Retina (tissue), 1 donor: ENCODE data around the gene DMBX1.

Experiments
- DNase-seq: peaks from one replicate; pipeline ENCODE4 v3.0.0-alpha.2; 2016

DMBX1 gene

DNA sequence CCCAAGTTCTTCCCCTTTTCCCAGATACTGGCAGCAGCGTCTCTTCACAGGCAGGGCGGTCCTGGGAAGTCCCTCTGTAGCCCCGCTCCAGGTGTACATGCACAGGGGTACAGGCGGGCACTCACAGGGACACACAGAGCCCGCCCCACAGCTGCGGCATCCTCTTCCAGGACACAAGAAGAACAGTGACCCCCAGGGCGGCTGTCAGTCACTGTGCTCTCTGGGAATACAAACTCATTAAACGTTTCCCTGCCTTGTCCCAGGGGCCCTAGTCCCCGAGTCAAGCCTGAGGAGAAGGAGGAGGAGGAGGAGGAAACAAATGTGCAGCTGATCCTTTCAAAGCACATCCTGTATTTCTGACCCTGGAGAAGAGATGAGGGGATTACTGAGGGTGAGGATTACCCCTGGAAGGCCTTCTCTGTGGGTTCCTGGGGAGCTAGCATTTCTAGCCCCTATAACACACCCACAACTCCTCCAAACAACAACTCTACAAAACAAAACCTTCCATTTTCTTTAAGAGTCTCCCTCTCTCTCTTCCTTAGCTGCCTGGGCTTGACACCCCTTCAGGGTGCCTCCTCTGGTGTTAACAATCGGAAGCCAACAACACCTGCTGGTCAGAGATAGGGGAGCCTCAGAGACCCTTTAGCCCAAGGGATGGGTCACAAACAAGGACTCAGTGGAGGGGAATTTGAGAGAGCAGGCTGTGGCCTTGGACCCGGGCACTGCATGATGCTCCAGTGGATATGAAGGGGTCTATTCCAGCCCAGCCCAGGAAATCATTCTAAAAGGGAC is 28.4 kb upstream of the DMBX1 start:
- DNase-seq, result peak; percentile 46

DNA sequence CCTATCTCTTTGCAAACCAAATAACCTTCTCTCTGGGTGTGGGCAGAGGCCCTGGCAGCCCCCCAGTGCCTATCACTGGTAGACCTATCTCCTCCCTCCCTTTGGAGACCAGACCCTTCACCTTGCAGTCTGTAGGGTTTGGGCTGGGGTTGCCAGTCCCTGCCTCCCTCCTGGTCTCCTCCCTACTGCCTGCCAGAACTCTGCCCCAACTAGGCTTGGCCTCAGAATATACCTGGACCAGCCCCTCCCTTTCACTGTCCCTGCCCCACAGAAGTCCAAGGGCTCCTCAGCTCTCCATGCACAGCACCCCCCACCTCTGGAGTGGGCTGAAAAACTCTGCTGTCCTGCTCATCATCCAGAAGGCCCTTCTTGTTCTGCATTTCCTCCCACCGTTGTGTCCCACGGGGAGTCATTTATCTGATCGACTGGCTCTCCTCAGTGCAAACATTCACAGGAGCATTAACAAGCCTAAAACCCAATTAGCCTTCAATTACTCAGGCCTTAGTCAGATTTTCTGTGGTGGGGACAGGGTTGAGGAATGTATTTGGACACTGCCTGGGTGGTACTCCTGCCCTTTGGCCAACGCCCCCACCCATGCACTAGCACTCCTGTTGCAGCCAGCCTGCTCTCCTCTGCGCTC is 27.7 kb upstream of the DMBX1 start:
- no peak for DNase-seq

DNA sequence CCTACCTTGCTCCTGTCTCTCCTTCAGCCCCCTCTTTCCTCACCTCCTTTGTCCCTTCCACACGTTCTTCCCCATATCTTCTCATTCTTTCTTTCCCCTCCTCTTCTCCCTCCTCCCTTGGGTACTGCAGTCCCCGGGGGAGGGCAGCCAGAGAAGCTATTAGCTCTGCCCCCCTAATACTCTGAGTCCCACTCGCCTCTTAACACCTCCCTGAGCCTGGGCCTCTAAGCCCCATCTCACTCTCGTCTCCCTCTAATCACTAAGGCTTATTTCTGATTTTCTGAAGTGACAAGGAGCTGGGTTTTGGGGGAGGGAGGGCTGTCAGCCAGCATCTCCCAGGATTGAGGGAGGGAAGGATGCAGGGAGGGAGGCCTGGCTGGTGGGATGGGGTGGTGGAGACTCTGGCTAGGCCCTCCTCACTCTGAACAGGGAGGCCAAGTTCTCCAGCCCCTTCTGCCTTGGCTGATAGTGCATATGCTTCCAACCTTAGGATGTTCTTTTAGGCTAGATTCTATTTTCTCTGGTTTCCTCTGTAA is 25.6 kb upstream of the DMBX1 start:
- no peak for DNase-seq

DNA sequence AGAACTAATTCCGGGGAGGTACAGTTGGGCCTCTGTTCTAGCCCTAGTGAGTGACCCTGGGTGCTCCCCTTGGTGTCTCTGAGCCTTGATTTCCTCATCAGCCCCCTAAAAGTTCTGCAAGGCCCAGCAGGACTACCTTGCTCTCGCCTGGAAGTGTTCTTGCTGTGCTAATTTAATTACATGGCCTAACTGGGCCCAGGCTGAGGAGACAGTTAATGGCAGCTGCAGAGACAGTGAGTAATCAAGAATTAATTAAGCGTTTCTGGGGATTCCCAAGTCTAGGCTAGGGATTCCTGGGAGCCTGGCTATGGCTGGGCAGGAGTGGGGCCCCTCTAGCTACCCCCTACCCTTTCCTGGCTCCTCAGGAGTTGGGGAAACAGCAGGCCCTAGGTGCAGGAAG is 24.7 kb upstream of the DMBX1 start:
- DNase-seq, result no peak

DNA sequence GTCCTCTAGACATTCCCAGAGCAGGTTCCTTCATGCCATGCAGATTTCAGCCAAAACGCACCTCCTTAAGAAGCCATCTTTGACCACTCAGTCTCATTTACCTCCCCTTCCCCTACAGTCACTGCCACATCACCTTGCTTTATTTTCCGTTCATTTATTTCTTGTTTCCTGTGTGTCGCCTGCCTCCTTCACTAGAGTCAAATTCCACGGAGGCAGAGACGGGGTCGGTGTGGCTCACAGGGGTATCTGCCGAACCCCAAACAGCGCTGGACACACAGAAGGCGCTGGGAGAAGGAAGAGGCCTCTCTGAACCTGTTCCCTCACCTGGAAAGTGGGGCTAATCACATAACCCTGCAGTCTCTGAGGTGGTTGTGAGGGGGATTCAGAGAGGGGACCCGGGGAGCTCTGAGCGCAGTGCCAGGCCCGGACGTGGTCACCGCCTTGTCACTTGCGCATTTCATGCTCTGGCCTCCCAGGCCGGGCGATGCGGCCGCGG is 23.6 kb upstream of the DMBX1 start:
- DNase-seq, result peak; percentile 60

DNA sequence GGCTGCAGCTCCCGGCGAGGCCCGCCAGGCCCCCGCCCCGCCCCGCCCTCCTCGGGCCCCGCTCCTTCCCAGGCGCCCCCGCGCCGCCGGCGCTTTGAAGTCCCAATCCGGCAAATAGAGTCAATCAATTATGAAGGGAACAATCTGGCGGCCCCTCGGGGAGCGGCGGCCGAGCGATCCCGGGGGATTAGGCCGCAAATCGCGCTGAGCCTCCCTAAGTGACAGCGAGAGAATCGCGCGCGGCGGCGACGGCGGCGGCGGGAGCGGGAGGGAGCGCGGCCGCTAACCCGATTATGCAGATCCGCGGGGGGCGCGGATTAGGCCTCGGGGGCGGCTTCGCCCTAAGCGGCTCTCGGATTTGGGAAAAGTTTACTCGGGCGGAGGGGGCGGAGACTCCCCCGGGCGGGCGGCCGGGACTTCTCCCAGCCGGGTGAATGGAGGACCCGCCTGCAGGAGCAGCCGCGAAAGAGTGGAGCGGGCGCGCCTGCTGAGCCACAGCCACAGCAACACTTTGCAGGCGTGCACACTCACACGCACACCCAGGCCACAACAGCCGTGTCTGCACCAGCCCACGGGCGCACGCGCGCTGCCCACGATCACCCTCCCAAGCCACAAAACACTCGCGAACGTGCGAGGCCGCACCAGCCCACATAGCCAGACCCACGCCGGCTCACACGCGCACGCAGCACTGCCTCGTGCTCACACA is 23.0 kb upstream of the DMBX1 start:
- peak; percentile 92 for DNase-seq

DNA sequence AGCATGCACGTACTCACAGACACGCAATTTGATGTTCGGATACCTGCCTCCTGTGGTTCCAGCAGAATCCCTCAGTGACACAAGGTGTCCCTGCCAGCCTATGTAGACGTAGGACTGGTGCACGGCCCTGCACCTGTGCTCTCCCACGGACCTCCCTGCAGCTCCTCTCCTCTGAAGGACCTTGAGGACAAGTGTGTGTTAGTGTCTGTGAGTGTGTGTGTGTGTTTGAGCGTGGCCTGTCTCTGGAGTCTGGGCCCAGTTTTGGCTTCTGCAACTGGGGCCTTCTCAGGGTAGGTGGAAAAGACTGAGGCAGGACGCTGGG is 22.5 kb upstream of the DMBX1 start:
- no peak for DNase-seq

DNA sequence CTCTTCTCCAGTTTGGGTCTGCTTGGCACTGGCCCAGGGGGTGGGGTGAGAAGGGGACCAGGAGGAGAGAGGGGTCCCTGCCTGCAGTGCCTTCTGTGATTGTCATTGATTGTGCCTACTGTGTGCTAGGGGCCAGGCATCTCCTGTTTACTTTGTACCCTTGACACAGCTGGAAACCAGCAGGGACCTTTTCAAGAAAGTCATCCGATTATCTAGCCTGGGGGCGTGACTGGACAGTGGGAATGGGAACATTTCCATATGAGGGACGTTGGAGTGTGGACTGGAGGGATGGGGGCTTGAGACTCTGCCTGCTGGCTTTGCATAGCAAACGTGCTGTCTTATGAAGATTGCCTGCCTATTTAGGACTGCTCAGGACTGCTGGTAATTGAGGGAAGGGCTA is 19.8 kb upstream of the DMBX1 start:
- no peak for DNase-seq

DNA sequence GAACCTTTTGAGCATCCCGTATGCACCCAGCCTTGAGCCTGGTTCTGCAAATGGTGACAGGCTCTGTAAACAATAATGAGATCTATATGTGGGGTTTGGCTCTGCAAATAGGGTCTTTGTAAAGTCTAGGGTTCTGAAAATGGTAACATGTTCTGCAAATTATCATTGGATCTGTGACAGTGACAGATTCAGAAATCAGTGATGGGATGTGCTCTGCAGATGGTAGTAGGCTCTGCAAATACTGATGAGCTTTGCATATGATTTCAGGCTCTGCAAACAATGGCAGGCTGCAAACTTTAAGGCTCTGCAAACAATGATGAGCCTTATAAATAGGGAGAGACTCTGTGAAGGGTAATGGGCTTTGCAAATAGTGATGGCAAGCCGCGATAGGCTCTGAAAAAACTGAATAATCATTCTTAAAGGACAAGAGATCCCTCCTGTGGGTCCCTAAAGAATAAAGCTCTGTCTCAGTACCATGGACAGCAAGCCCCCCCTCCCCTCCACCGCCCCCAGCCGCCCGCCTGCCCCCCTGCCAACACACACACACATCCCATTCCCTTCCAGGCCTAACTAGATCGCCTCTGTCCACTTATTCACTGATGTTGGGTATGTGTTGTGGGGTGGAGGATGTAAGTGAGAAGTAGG is 17.7 kb upstream of the DMBX1 start:
- no peak for DNase-seq

DNA sequence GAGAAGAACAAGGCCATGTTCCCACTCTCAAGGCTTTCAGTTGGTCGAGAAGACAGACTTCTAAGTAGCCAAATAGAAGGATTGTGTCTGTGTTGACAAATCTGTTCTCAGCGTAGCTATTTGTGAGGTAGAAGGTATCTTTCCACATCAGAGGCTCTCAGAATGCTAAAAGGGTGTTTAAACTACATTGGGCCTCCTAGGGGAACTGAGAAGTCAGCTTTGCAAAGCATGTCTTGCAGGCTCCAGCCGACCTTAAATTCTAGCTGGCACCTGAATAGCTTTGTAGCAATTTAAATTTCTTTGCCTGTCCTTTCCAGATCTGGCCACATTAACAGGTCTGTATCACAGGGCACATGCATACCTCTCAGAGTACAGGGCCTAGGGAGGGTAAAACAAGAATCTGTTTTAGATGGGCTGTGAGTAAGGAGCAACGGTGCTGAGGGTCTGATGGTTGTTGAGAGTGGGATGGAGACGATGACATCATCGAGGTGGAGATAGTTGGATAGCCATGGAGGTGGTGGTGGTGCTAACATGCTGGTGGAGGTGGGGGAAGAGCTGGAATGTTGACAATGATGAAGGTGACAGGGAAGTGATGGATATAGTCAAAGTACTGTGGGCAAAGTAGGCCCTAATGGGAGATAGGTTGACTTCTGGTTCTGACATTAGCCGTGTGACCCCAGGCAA is 17.0 kb upstream of the DMBX1 start:
- no peak for DNase-seq

DNA sequence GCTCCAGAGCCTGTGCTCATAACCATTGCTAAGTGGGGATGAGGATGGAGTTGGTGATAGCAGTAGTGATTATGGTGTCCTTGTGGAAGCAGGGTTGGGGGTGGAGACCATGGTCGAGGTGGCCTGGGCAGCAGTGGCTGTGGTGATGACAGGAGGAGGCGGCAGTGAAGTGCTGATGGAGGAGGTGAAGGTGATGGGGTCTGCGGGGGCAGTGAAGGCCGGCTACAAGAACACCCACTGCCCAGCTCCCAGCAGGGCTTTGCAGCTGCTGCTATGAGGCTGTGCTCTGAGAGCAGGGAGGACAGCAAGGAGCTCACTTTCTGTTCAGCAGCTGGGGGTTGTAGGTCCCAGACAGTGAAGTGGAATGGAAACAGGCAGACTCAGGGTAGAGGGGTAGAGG is 15.6 kb upstream of the DMBX1 start:
- DNase-seq, result no peak

DNA sequence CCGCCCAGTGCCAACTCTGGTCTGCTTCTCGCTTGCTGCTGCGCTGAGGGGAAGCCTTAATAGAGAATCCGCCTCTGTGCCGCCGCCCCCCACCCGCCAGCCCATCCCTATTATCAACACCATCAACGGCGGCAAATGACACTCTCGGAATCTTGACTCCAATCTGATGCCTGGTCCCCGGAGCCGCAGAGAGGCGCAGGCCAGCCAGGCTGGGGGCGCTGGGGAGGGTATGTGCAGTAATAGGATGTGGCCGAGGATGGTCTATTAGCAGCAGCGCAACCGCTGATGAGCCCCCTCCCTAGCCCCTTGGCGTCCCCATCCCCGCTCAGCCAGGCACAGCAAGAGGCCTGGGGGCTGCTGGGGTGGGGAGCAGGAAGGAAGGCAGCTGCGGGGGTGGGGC is 15.1 kb upstream of the DMBX1 start:
- DNase-seq, result no peak

DNA sequence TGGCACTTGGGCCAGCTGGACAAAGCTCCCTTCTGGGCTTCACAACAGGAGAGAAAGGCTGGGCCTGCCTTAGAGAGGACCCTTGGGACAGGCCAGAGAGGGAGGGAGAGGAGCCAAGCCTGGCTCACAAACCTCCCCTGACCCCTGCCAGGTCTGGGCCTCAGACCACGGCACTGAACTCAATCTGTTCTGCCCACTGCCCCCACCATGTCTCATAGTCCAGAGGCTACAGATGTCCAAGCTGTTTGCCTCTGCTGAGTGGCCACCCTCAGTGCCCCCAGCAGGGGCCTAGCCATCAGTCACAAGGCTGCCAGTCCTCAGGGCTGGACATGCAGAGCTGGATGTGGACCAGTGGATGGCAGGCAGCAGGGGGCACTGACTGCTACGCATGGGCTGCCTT is 13.0 kb upstream of the DMBX1 start:
- DNase-seq, result no peak

DNA sequence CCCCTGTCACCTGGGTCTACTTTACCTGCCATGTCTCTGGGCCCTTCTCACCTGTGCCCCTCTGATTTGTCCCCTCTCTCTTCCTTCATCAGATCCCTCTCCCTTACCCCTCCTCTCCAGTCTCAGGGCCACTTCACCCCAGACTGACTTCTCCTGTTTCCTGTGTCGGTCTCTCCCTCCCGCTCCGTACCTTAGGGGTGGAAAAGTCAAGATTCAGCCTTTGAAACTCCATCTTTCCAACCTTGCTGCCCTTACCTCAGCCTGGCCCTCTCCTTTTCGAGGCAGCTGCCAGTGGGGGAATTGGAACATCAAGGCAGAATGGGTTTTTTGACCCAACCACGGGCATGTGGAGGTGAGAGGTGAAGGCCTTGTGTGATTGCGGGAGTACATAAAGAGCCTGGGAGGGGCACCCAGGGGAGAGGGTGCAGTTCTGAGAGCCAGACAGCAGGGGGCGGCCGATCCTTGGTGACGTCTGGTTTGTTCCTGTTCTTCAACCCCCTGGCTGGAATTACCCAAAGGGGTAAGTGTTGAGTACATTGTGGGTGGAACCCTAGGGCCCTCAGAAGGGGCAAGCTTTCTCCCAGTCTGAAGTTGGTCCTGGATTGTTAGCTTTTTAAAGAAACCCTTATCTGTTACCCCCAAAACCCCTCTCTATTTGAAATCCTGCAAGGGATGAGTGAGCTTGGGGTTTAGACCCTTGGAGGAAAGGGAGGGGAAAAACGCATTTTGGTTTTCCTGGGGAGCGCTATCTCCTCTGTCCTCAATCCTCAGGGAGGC is 12.3 kb upstream of the DMBX1 start:
- DNase-seq, result peak; percentile 88

DNA sequence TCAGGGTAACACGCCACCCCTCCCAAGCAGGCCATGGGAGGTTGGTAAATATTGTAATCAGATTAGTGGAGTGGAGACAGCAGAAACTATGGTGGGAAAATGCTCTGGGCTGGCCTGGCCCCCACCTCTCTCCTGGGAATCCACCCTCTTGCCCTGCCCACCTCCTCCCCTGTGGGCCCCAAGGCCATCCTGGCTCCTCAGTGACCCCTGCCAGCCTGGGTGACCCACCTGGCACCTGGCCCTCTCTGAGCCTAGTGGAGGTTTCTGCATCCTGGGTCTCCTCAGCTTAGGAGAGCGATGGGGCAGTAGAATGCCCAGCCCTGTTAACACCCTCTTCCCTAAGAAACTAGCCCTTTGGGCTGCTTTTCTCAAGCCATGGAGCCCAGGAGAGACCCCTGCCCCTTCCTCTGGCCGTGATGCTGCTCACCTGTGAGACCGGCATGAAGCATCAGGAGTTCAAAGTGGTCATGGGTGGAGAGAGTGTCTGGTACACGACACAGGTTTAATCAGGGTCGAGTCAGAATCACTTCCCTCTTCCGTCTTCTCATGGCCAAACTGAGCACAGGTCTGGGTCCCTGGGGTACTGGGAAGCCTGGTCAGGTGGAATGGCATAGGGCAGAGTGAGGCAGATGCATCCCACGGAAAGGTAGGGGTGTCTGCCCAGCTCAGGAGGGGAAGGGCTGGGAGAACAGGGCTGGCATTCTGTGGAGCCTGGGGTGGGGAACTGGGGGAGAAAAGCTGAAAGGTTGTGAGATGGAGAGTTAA is 10.7 kb upstream of the DMBX1 start:
- no peak for DNase-seq

DNA sequence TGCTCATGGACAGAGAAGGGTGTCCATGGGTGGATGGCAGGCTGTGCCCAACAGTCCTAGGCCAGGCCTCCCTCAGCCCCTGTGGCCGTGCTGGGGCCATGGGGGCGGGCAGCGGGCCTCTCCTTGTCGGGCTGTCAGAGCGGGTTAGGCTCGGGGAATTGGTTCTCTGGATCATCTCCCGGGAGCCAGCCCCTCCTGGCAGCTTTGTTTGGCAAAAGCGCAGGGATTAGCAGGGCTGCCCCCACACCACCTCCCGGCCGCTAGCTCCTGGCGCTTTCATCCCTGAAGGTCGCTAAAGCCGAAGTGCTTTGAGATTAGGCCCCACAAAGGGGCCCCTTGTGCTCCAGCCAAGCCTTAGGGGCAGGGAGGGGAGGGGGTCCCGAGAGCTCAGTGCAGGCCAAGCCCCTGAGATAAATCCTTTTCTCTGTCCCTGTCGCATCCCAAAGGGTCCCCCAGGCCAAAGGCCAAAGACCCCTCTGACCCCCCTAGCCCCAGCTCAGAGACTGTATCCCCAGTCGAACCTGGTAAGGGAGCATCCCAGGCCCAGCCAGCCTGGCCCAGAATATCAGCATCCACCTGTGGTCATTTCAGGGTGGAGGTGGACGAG is 9.8 kb upstream of the DMBX1 start:
- peak; percentile 64 for DNase-seq

DNA sequence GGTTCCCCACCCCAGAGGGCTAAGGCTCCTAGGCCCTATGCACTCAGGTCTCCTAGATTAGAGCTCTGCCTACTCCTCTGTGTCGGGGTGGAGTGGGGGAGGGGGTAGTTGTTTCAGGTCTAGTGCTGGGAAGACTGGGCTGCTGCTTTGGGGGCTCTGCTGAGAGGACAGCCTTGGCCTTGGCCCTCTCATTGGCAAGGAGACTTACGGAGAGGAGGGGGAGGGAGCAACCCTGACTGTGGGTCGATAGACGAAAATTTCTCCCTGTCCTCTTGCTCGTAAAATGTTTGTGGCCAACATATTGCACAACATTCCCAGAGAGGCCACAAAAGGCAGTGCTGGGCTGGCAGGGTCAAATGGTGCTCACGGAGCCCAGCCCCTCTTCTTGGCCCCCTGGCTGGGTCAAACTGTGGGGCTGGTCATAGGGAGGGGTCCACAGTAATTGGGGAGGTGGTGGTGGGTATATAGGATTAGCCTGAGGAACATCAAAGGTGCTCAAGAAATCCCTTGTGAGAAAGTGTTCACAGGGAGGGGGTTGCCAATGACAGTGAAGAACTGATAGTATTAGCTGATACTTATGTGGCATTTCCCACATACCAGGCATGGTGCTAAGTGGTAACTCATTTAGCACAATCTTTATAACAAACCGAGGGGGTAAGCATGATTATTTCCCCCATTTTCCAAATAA is 8.5 kb upstream of the DMBX1 start:
- no peak for DNase-seq

DNA sequence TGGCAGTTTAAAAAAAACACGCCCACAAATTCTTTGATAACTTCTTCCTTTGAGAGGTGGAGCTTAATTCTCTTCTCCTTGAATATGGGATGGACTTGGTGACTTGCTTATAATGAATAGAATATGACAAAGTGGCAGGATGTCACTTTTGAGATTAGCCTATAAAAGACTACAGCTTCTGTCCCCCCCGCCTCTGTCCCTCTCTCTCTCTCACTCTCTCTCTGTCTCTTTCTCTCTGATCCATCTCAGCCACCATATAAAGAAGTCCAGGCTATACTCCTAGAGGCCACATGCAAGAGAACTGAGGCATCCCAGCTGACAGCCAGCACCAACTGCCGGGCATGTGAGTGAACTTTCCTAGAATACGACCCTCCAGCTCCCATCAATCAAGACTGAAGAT is 7.7 kb upstream of the DMBX1 start:
- no peak for DNase-seq

DNA sequence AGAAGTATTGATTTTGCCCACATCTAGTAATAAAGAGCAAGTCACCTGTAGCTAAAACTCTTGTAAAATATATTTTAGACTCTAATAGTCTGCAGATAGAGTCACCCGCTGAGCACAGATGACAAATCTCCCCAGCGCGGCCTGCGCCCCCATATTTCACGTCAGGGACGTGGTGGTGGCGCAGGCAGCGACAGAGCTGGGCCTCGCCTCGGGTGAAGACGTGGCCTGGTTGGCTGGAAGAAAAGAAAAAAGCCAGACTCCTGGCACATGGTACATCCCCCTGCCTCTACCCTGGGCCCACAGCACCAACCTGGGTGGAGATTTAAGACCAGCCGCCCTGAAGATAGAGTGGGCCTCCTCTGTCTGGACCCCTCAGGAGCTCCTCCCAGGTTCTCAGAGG is 6.0 kb upstream of the DMBX1 start:
- DNase-seq, result no peak
